Measurements from ENCODE around the gene TSPAN9. TPM values are rescaled to one million over a fixed set of nuclear protein-coding genes. Genes with fewer than 3 reads are reported as not detected.
"Not testable (repeated sequence)": the region's sequence is repeated elsewhere in the genome, so short reads cannot be mapped to it uniquely, and the experiment has no call there.

TSPAN9 gene
- total RNA-seq, 2 experiments from 2014 or later: 0.07 TPM; not detected in 1

DNA sequence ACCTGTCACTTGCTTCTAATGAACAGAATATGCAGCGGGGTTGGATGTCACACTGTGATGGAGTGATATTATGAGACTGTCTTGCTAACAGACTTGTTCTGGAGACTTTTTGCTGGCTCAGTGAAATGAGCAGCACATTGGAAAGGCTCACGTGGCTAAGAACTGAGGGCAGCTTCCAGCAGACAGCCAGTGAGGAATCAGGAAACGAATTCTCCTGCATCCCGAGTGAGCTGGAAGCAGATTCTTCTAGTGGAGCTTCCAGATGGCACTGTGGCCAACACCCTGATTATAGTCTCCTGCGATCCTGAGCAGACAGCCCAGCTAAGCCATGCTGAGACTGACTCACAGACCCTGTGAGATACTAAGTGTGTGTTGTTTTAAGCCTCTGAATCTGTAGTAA, 16.1 kb upstream of the TSPAN9 start:
- Mint-ChIP-seq H3K4me1 (ENCODE audit: low read depth) (no peaks in the 10 kb centered on the region), H3K9me3 (peaks cover 5% of the 10 kb centered on the region), H3K4me3 (no peak overlapping the region), H3K27me3 (peaks cover 23% of the 10 kb centered on the region), H3K27ac (no peak overlapping the region), H3K36me3 (ENCODE audit: low read depth) (no peaks in the 10 kb centered on the region)
- DNase-seq (no peak), ATAC-seq (no peak)
- intact Hi-C loops (cut with micrococcal nuclease): no loop called here
- CTCF ChIA-PET: interaction anchor here (1.0 to 8.9 kb wide), 2 partner anchors 13 to 37 kb away, joined by 3 to 43 read pairs; no protein-coding TSS in a partner anchor
- POLR2A ChIA-PET: no interaction called here
- TF ChIP-seq, protein P1, sequence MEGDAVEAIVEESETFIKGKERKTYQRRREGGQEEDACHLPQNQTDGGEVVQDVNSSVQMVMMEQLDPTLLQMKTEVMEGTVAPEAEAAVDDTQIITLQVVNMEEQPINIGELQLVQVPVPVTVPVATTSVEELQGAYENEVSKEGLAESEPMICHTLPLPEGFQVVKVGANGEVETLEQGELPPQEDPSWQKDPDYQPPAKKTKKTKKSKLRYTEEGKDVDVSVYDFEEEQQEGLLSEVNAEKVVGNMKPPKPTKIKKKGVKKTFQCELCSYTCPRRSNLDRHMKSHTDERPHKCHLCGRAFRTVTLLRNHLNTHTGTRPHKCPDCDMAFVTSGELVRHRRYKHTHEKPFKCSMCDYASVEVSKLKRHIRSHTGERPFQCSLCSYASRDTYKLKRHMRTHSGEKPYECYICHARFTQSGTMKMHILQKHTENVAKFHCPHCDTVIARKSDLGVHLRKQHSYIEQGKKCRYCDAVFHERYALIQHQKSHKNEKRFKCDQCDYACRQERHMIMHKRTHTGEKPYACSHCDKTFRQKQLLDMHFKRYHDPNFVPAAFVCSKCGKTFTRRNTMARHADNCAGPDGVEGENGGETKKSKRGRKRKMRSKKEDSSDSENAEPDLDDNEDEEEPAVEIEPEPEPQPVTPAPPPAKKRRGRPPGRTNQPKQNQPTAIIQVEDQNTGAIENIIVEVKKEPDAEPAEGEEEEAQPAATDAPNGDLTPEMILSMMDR (IDR thresholded peaks at IDR 0.05): no peak

DNA sequence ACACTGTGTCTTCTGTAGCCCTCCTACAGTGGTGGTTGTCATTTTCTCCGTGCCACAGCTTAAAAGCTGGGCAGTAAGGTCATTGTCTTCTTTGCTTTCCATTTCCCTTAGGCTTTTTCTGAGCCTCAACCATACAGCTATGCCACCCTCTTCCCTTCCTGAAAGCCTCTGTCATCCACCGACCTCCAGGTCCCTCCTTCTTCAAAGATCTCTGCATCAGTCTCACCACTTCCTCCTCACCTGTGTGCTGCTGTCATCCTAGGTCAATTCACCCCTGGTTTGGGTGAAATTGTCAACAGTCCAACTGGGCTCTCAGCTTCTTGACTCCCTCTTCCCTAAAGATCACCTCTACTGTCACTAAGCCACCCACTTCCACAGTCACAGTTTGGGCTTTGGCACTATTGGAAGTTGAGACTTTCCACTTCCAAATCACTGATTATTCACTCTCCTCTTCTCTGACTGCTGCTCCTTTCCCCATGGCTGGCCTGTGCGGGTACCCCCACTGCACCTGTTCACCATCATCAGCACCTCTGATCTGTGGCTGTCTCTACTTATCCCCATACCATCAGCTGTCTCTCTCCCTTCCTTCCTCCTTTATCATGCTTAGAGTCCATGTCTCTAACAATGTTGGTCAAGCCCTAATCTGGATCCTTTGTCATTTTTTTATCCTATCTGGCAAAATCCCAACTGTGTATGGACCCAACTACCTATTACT, 15.5 kb upstream of the TSPAN9 start:
- H3K4me3 Mint-ChIP-seq: no peak overlapping the region
- peaks cover 5% of the 10 kb centered on the region for H3K9me3 Mint-ChIP-seq
- H3K36me3 Mint-ChIP-seq (ENCODE audit: low read depth): no peaks in the 10 kb centered on the region
- ChIA-PET CTCF (interaction anchor here (8.9 kb wide), 1 partner anchor 12 kb away, joined by 43 read pairs; no protein-coding TSS in a partner anchor), POLR2A (no interaction called here)
- TF ChIP-seq, protein P1 (IDR thresholded peaks at IDR 0.05): no peak
- intact Hi-C loops (cut with micrococcal nuclease): no loop called here
- DNase-seq (no peak), ATAC-seq (no peak)
- H3K27me3 Mint-ChIP-seq: peaks cover 21% of the 10 kb centered on the region
- no peak overlapping the region for H3K27ac Mint-ChIP-seq
- no peaks in the 10 kb centered on the region for H3K4me1 Mint-ChIP-seq (ENCODE audit: low read depth)

DNA sequence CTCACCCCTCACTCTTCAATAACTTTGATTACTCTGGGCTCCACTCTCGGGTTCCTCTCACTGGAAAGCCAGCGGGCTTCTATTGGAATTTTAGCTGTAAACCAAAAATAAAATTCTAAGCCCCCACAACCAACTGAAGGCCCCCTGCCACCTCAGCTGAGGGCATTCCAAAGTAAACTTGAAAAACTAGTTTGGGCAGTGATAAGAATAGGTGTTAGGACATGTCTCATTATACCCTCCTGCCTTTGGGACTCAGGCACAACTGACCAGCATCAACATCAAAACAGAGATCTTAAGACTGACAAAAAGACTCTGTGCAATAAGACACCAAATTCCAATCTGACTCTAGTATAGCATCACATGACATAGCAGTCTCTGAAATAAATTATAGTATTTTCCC, 11.9 kb upstream of the TSPAN9 start:
- Mint-ChIP-seq H3K9me3 (peaks cover 5% of the 10 kb centered on the region), H3K4me3 (no peak overlapping the region), H3K36me3 (ENCODE audit: low read depth) (no peaks in the 10 kb centered on the region), H3K4me1 (ENCODE audit: low read depth) (no peaks in the 10 kb centered on the region), H3K27me3 (peaks cover 20% of the 10 kb centered on the region), H3K27ac (no peak overlapping the region)
- TF ChIP-seq, protein P1 (IDR thresholded peaks at IDR 0.05): no peak
- ChIA-PET POLR2A (interaction anchor here (0.7 kb wide), 1 partner anchor 626 kb away, joined by 3 read pairs; no protein-coding TSS in a partner anchor), CTCF (interaction anchor here (0.8 kb wide), 1 partner anchor 8 kb away, joined by 4 read pairs; no protein-coding TSS in a partner anchor)
- ATAC-seq: no peak
- intact Hi-C loops (cut with micrococcal nuclease): no loop called here
- no peak for DNase-seq

DNA sequence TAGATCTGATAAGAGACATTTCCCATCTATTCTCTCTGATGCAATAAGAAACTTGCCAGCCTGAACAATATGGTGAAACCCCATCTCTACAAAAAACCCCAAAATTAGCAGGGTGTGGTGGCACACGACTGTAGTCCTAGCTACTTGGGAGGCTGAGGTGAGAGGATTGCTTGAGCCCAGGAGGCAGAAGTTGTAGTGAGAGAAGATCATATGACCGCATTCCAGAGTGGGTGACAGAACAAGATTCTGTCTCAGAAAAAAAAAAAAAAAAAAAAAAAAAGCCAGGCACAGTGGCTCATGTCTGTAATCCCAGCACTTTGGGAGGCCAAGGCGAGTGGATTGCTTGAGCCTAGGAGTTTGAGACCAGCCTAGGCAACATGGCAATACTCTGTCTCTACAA, 11.3 kb upstream of the TSPAN9 start:
- CTCF ChIA-PET, H3K27ac Mint-ChIP-seq, ATAC-seq: not testable (repeated sequence)

DNA sequence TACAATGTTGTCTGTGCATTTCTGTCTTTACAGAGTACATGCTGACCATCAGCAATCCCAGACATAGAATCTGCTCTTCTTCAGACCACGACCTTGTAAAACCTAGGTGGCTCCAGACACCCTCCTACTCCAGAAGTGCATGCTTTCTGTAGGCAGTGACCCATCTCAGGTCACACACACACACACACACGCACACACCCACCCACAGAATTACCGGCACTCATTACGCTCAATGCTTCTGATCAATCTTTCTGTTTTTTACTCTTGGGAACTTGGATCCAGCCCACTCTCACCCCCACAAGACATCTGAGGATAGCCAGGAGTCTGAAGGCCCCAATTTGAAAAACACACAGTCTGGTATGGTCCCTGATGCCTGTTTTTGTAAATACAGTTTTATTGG, 7.5 kb upstream of the TSPAN9 start:
- Mint-ChIP-seq H3K27me3 (peaks cover 7% of the 10 kb centered on the region), H3K9me3 (no peaks in the 10 kb centered on the region), H3K4me3 (no peak overlapping the region), H3K4me1 (ENCODE audit: low read depth) (peaks cover 5% of the 10 kb centered on the region), H3K27ac (no peak overlapping the region), H3K36me3 (ENCODE audit: low read depth) (no peaks in the 10 kb centered on the region)
- ChIA-PET POLR2A (interaction anchor here (0.7 kb wide), 1 partner anchor 1179 kb away, joined by 3 read pairs; no protein-coding TSS in a partner anchor), CTCF (interaction anchor here (0.9 to 1.3 kb wide), 2 partner anchors 11 to 35 kb away, joined by 3 read pairs; no protein-coding TSS in a partner anchor)
- intact Hi-C loops (cut with micrococcal nuclease): loop anchor here (5.0 kb wide), 1 partner anchor 133 kb away; no protein-coding TSS in a partner anchor
- TF ChIP-seq, protein P1 (IDR thresholded peaks at IDR 0.05): no peak
- ATAC-seq: no peak
- no peak for DNase-seq

More for the DNA sequence above, 11.3 kb upstream of the TSPAN9 start:
- H3K4me3 Mint-ChIP-seq; H3K9me3 Mint-ChIP-seq; H3K4me1 Mint-ChIP-seq (ENCODE audit: low read depth); intact Hi-C loops (cut with micrococcal nuclease); H3K36me3 Mint-ChIP-seq (ENCODE audit: low read depth); DNase-seq; POLR2A ChIA-PET: not testable (repeated sequence)
- H3K27me3 Mint-ChIP-seq: peaks cover 18% of the 10 kb centered on the region
